CD4-positive, alpha-beta T cell treated with Interleukin-15 for 4 hours (primary cell): ENCODE measurements around the gene SLC37A3.
"Not testable (repeated sequence)": the region's sequence is repeated elsewhere in the genome, so short reads cannot be mapped to it uniquely, and the experiment has no call there.

ENCODE experiments used
- DNase-seq: peaks from one replicate; pipeline ENCODE4 v3.0.0-alpha.2; 2020; ENCODE audit warnings: low spot score

Gene SLC37A3

DNA sequence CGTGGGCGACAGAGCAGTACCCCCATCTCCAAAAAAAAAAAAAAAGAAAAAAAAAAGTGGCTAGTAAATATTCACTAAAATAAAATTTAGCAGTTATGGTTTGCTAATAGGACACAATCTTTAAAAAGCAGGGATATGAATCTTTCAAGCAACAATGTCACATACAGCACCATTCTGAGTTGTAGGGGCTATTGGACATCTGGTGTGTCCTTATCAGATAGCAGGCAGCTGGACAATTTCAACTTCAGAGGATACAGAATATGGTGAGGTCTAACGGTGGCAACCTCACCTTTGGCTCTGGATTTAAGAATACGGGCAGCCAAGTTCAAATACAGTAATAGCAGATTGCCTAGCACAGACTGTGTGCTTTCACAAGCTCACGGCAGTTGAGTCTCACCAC lies 51.1 kb downstream of the SLC37A3 start:
- DNase-seq, result no peak

DNA sequence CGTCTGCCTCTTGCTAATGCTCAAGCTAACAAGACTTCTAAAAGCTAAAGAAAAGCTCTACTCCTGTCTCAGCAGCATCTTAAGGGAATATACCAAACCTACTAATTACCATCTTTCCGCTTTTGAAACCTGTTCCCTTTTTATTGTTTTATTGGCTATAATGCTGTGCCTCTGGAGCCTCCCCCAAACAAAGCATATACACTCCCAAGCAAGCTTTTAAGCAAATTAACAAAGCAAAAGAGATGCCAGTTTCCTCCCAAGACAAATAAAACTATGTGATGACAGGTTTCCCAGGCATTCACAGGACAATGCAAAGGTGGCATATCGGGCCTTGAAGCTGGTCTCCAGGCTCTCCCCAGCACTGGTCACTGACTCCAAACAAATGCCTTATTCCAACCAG lies 52.9 kb downstream of the SLC37A3 start:
- no peak for DNase-seq

DNA sequence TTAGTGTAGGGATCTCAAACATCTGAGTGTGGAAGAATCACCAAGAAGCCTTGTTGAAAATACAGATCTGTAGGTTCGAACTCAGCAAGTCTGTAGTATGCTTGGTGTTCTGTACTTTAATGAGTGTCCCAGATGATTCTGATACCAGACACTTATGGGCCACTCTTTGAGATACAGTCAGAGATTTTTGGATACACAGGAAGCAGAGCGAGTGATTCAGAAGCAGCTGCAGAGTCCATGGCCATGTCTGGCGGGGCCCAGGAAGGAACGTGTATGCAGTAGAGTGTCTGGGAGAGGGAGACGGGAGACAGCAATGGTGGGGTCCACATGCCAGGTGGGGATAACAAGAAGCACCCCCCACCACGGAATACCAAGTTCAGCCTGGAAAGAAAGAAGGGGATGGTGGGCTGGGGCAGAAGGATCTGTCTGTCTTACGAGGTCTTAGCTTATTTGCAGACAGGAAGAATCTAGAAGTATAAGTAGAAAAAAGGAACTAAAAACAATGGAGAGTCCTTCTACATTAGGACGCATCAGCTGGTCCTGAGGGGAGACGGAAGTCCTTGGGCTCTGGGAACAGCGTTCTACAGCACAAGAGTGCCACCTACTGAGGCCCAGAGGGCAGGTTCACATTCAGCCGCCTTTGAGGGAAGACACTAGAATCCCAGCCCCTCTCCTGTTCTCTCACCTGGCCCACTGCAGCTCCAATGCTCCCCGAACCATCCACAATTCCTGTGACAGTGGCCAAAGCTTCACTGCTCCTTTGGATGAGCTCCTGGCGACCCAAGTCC lies 55.4 kb downstream of the SLC37A3 start:
- no peak for DNase-seq

GRCh38 chr7:140338959-140339358 lies 59.4 kb downstream of the SLC37A3 start:
- DNase-seq, result not testable (repeated sequence)

DNA sequence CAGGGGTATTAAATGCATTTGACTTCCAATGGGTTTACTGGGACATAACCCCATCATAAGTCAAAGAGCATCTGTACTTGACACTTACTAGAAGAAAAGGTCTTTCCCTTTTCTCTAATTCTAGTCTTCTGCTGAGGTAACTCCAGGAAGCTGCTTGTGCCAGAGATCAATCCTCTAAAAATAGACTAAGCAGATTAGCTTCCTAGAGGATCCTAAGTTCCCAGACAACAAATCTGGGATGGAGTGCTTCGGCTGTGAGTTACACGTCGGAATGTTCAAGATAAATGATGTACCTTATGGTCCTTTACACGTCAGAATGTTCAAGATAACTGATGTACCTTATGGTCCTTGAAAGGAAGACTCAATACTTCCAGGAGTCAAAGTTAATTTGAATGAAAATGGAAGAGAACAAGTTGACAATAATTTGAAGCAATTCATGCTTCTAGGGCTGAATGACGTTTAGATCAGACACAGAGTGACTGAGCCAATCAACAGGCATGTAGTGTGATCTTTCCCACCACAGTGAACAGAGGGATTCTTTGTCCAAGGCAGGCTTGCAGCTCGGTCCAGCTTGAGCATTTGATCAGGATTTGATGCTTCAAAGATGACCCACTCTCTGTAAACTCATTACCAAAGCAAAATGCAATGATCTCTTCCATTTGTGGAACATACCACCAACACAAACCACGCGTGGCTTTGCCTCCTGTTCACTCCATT lies 63.8 kb downstream of the SLC37A3 start:
- DNase-seq, result no peak

DNA sequence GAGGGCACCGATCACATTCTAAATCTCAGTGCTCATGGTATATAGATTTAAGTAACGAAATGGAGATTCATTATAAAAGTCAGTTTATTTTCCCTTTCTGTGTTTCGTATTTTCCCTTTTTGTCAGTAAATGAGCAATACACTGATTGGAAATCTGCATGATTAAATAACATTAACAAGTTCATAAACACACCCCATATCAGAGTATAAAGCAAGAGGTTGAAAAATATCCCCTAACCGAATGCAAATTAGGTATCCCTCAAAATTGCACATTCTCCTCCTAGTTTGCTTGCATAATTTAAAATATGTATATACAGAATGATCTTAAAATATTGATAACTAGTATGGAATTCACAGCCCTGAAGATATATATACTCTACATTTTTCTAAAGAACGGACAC lies 64.6 kb downstream of the SLC37A3 start:
- DNase-seq, result no peak

- DNase-seq, result no peak
Measured at GRCh38 chr7:140333223-140333622, 65.1 kb downstream of the SLC37A3 start.

GRCh38 chr7:140330595-140330994 lies 67.7 kb downstream of the SLC37A3 start:
- DNase-seq, result no peak

DNA sequence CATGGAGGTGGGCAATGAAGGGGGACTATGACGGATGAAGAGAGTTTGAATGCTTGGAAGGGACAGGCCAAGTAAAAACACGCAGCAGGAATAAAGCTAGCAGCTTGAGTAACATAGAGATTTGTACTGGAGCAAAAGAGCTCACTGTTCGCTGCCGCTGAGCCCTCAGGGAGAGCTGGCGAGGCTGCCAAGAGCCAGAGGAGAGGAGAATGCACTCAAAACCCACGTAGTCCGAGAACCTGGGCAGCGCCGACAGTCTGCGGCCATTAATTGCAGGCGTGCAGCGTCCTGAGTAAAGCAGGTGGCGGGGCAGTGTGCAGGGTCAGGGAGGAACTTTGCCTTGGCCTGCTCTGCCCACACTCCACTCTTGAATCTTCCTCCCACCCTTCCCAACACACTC lies 68.2 kb downstream of the SLC37A3 start:
- no peak for DNase-seq

DNA sequence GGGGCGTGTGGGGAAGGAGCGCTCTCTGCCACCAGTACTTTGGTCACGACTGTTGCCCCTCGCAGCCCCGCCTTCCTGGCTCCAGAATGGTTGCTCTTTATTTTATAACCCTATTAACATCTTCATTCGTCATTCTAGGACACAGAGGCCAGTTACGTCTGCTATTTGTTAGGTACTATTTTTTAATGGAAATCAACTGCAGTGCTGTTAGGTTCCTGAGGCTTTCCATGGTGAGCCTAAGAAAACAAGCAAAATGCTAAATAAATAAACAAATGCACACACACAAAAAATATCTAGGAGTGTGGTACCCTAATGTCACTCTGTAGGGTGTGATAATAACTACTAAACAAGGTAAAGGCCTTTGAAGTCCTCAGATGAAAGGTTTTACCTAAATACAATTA lies 71.1 kb downstream of the SLC37A3 start:
- DNase-seq, result no peak

- DNase-seq, result peak; percentile 58
Measured at GRCh38 chr7:140326116-140326928, 72.0 kb downstream of the SLC37A3 start.

- DNase-seq, result no peak
Measured at GRCh38 chr7:140325600-140325999, 72.7 kb downstream of the SLC37A3 start.

- no peak for DNase-seq
Measured at GRCh38 chr7:140324714-140325113, 73.6 kb downstream of the SLC37A3 start.

DNA sequence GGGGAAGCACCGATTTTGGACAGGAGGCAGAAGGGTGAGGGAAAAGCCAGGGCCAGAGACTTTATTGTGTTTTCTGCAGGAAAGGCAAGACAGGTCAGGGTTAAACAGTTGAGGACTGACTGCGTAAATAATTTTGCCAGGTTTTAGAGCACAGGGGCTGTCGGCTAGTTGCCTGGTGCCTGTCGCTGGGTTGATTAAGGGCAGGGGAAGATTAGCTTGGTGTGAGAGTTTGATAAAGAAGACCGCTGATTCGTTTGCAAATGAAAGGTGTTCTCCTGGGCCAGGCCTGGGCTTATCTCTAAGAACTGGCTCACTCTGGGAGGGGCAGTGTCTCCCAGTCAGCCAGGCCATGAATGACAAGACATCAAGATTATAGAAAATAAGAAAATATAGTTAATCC lies 75.6 kb downstream of the SLC37A3 start:
- DNase-seq, result no peak

DNA sequence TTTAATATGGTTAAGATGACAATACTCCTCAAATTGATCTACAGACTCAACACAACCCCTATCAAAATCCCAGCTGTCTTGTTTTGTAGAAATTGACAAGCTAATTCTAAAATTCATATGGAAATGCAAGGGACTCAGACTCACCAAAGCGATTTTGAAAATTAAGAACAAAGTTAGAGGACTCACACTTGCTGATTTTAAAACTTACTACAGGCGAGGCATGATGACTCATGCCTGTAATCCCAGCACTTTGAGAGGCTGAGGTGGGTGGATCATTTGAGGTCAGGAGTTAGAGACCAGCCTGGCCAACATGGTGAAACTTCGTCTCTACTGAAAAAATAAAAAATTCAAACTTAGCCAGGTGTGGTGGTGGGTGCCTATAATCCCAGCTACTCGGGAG lies 78.3 kb downstream of the SLC37A3 start:
- DNase-seq, result not testable (repeated sequence)

- DNase-seq, result no peak
Measured at GRCh38 chr7:140317999-140318398, 80.3 kb downstream of the SLC37A3 start.

GRCh38 chr7:140317597-140317996 lies 80.7 kb downstream of the SLC37A3 start:
- no peak for DNase-seq

DNA sequence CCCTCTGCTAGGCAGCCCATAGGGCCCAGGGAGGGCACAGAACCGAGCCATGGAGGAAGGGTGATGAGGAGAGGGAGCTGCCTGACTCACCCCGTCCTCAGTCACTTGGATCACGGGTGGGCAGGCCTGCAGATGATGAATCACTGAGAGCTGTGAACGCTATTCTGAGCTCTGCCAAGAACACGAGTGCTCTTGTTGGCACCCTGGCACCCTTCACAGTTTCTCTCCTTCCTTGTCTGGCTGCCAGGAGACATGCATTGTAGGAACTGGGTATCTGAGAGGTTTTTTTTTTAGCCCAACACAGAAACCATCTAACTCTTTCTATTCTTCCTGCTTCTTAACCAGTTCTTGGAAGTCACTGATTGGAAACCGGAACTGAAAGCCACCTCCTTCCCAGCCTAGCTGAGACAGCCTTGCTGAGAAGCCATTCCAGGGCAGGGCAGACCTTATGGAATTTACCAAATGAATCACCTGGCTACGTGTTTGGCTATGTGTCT lies 82.1 kb downstream of the SLC37A3 start:
- DNase-seq, result no peak

GRCh38 chr7:140315498-140316164 lies 82.7 kb downstream of the SLC37A3 start:
- no peak for DNase-seq

DNA sequence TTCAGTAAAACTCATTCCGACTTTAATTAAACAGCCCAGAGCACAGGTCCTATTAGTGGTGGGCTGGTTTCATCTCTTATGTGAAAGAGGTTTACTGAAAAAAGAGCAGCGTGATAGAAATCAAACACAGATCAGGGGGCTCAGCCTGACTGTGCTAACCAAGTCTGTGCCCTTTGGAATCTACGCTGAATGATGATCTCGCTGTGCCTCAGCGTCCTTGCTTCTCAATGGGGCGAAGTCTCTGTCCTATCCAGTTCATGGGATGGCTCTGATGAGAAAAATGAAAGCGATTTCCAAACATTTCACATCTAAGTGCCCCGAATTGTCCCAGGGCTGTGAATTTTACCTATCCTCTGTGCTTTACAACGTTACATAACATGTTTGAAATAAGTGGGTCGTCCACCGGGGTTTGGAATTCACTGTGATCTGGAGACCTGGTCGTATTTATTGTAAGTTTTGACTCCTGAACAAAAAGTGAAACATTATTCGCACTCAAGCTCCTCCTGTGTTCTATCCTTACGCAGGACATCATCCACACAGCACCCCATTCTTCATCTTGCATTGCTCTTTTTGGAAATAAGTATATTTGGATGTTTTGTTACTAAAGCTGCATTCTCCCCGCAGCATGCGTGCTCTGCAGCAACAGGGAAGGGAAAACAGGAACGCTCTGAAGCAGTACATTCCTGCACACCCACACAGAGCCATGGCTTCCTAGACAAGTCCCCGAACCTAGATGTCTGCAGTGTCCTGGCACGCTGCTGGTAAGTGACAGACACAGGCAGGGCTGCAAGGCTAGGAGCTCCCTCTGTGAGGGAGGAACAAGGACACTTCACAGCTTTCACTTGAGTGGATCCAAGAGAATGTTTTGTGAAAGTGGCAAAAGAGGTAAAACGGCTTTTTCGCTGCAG lies 83.5 kb downstream of the SLC37A3 start:
- no peak for DNase-seq
